ENCODE measurements around the gene CCNI.

CCNI gene

DNA sequence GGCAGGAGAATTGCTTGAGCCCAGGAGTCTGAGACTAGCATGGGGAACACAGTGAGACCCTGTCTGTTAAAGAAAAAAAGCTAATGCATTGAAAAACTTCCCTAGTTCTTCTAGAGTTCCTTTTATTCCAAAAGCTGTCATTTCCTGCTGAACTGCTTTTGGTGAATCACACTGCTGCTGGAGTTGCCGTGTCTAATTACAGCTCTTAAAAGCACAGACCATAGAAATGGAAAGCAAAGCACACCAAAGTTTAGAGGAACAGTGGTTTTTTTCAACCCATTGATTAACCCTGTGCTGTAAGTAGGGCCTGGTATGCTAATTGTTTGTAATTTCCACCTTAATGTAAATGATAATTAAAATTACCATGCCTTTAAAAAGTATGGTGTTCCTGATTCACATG is 73.9 kb downstream of the CCNI start:
- no peak for DNase-seq

- DNase-seq = no peak
Measured at GRCh38 chr4:76998251-76998901, 77.4 kb downstream of the CCNI start.

GRCh38 chr4:76997532-76997931 is 78.3 kb downstream of the CCNI start:
- DNase-seq = no peak
